A673 (cell line): ENCODE results near the gene CPXM1.

Experiments used
- CTCF ChIP-seq: fragments of 300-800, 200-600 bp; sonication (generic); conservative IDR thresholded peaks from 2 replicates; pipeline ENCODE4 v1.5.1; 2017; ENCODE audit warnings: low read depth, mild to moderate bottlenecking, antibody characterized with exemption, low read length, moderate library complexity, mixed read lengths
- EZH2 ChIP-seq: fragments of 200-600 bp; sonication (generic); IDR thresholded peaks from 2 replicates; pipeline ENCODE4 v1.6.1; 2017; ENCODE audit warnings: borderline replicate concordance, low read depth, mild to moderate bottlenecking, mixed read lengths, antibody characterized with exemption, low read length; ENCODE audit not compliant: poor library complexity, severe bottlenecking

- no peak for TF ChIP-seq CTCF
- no peak for TF ChIP-seq EZH2
Observed at GRCh38 chr20:2817341-2817726, 16.9 kb upstream of the CPXM1 start.
